ENCODE results near the gene MLNR.

MLNR gene

GRCh38 chr13:49213539-49213938 is 6.6 kb upstream of the MLNR start:
- Histone ChIP-seq H3K36me3 (ENCODE audit: control insufficient read depth, insufficient read depth, low read length) (0 out of 2 replicates have a peak, but pooled peaks cover 7% of the 10 kb centered on the region), H3K27me3 (ENCODE audit: control insufficient read depth, insufficient read depth, low read length) (peaks cover 27% of the 10 kb centered on the region), H3K4me3 (ENCODE audit: low read depth, low read length) (no peak overlapping the region), H3K4me1 (ENCODE audit: control insufficient read depth, insufficient read depth, low read length) (peaks cover 14% of the 10 kb centered on the region; the same call in 1 of the 2 replicates), H3K9me3 (ENCODE audit: control insufficient read depth, insufficient read depth, low read length) (no peaks in the 10 kb centered on the region), H3K9ac (ENCODE audit: low read depth, low read length) (no peak overlapping the region), H3K27ac (ENCODE audit: low read depth, low read length) (no peak overlapping the region)

GRCh38 chr13:49213997-49214916 is 5.9 kb upstream of the MLNR start:
- Histone ChIP-seq H3K4me1 (ENCODE audit: control insufficient read depth, insufficient read depth, low read length) (peaks cover 18% of the 10 kb centered on the region), H3K9me3 (ENCODE audit: control insufficient read depth, insufficient read depth, low read length) (no peaks in the 10 kb centered on the region), H3K27me3 (ENCODE audit: control insufficient read depth, insufficient read depth, low read length) (peaks cover 34% of the 10 kb centered on the region), H3K36me3 (ENCODE audit: control insufficient read depth, insufficient read depth, low read length) (no peaks in the 10 kb centered on the region), H3K9ac (ENCODE audit: low read depth, low read length) (no peak overlapping the region), H3K4me3 (ENCODE audit: low read depth, low read length) (no peak overlapping the region), H3K27ac (ENCODE audit: low read depth, low read length) (peak overlapping the region; percentile 21)

- peaks cover 41% of the 10 kb centered on the region for H3K27me3 ChIP-seq (ENCODE audit: control insufficient read depth, insufficient read depth, low read length)
- no peak overlapping the region for H3K9ac ChIP-seq (ENCODE audit: low read depth, low read length)
- H3K27ac ChIP-seq (ENCODE audit: low read depth, low read length): peak overlapping the region; percentile 21
- H3K9me3 ChIP-seq (ENCODE audit: control insufficient read depth, insufficient read depth, low read length): no peaks in the 10 kb centered on the region
- H3K4me3 ChIP-seq (ENCODE audit: low read depth, low read length): no peak overlapping the region
- H3K36me3 ChIP-seq (ENCODE audit: control insufficient read depth, insufficient read depth, low read length): no peaks in the 10 kb centered on the region
- peaks cover 18% of the 10 kb centered on the region for H3K4me1 ChIP-seq (ENCODE audit: control insufficient read depth, insufficient read depth, low read length)
Measured at GRCh38 chr13:49214917-49215376, 5.2 kb upstream of the MLNR start.

- H3K9ac ChIP-seq (ENCODE audit: low read depth, low read length): no peak overlapping the region
- H3K27me3 ChIP-seq (ENCODE audit: control insufficient read depth, insufficient read depth, low read length): peaks cover 55% of the 10 kb centered on the region
- no peaks in the 10 kb centered on the region for H3K9me3 ChIP-seq (ENCODE audit: control insufficient read depth, insufficient read depth, low read length)
- H3K27ac ChIP-seq (ENCODE audit: low read depth, low read length): no peak overlapping the region
- H3K4me1 ChIP-seq (ENCODE audit: control insufficient read depth, insufficient read depth, low read length): peaks cover 18% of the 10 kb centered on the region
- H3K4me3 ChIP-seq (ENCODE audit: low read depth, low read length): no peak overlapping the region
- H3K36me3 ChIP-seq (ENCODE audit: control insufficient read depth, insufficient read depth, low read length): no peaks in the 10 kb centered on the region
Measured at GRCh38 chr13:49216334-49216733, 3.8 kb upstream of the MLNR start.

GRCh38 chr13:49217962-49218492 is 2.1 kb upstream of the MLNR start:
- H3K36me3 ChIP-seq (ENCODE audit: control insufficient read depth, insufficient read depth, low read length): no peaks in the 10 kb centered on the region
- no peak overlapping the region for H3K27ac ChIP-seq (ENCODE audit: low read depth, low read length)
- no peak overlapping the region for H3K9ac ChIP-seq (ENCODE audit: low read depth, low read length)
- H3K27me3 ChIP-seq (ENCODE audit: control insufficient read depth, insufficient read depth, low read length): peaks cover 72% of the 10 kb centered on the region
- no peaks in the 10 kb centered on the region for H3K9me3 ChIP-seq (ENCODE audit: control insufficient read depth, insufficient read depth, low read length)
- H3K4me1 ChIP-seq (ENCODE audit: control insufficient read depth, insufficient read depth, low read length): peaks cover 18% of the 10 kb centered on the region
- H3K4me3 ChIP-seq (ENCODE audit: low read depth, low read length): peak overlapping the region; percentile 61

GRCh38 chr13:49218493-49219051 is 1.6 kb upstream of the MLNR start:
- Histone ChIP-seq H3K36me3 (ENCODE audit: control insufficient read depth, insufficient read depth, low read length) (no peaks in the 10 kb centered on the region), H3K27me3 (ENCODE audit: control insufficient read depth, insufficient read depth, low read length) (peaks cover 77% of the 10 kb centered on the region), H3K9ac (ENCODE audit: low read depth, low read length) (no peak overlapping the region), H3K27ac (ENCODE audit: low read depth, low read length) (no peak overlapping the region), H3K4me1 (ENCODE audit: control insufficient read depth, insufficient read depth, low read length) (peaks cover 18% of the 10 kb centered on the region), H3K9me3 (ENCODE audit: control insufficient read depth, insufficient read depth, low read length) (no peaks in the 10 kb centered on the region), H3K4me3 (ENCODE audit: low read depth, low read length) (peak overlapping the region; percentile 61)

- Histone ChIP-seq H3K27me3 (ENCODE audit: control insufficient read depth, insufficient read depth, low read length) (peaks cover 87% of the 10 kb centered on the region), H3K9ac (ENCODE audit: low read depth, low read length) (no peak overlapping the region), H3K27ac (ENCODE audit: low read depth, low read length) (no peak overlapping the region), H3K36me3 (ENCODE audit: control insufficient read depth, insufficient read depth, low read length) (no peaks in the 10 kb centered on the region), H3K4me3 (ENCODE audit: low read depth, low read length) (peak overlapping the region; percentile 55), H3K9me3 (ENCODE audit: control insufficient read depth, insufficient read depth, low read length) (no peaks in the 10 kb centered on the region), H3K4me1 (ENCODE audit: control insufficient read depth, insufficient read depth, low read length) (peaks cover 13% of the 10 kb centered on the region)
Measured at GRCh38 chr13:49219647-49220035, 497 bp upstream of the MLNR start.

- no peak overlapping the region for H3K27ac ChIP-seq (ENCODE audit: low read depth, low read length)
- peaks cover 96% of the 10 kb centered on the region for H3K27me3 ChIP-seq (ENCODE audit: control insufficient read depth, insufficient read depth, low read length)
- no peaks in the 10 kb centered on the region for H3K36me3 ChIP-seq (ENCODE audit: control insufficient read depth, insufficient read depth, low read length)
- no peaks in the 10 kb centered on the region for H3K9me3 ChIP-seq (ENCODE audit: control insufficient read depth, insufficient read depth, low read length)
- peaks cover 10% of the 10 kb centered on the region for H3K4me1 ChIP-seq (ENCODE audit: control insufficient read depth, insufficient read depth, low read length)
- H3K9ac ChIP-seq (ENCODE audit: low read depth, low read length): no peak overlapping the region
- H3K4me3 ChIP-seq (ENCODE audit: low read depth, low read length): peak overlapping the region; percentile 55
Measured at GRCh38 chr13:49220856-49221589, 885 bp downstream of the MLNR start.

- Histone ChIP-seq H3K9me3 (ENCODE audit: control insufficient read depth, insufficient read depth, low read length) (no peaks in the 10 kb centered on the region), H3K4me1 (ENCODE audit: control insufficient read depth, insufficient read depth, low read length) (peaks cover 10% of the 10 kb centered on the region), H3K27ac (ENCODE audit: low read depth, low read length) (no peak overlapping the region), H3K27me3 (ENCODE audit: control insufficient read depth, insufficient read depth, low read length) (peaks cover 90% of the 10 kb centered on the region), H3K4me3 (ENCODE audit: low read depth, low read length) (no peak overlapping the region), H3K9ac (ENCODE audit: low read depth, low read length) (no peak overlapping the region), H3K36me3 (ENCODE audit: control insufficient read depth, insufficient read depth, low read length) (no peaks in the 10 kb centered on the region)
Measured at GRCh38 chr13:49221590-49221965, 1.4 kb downstream of the MLNR start.

GRCh38 chr13:49225223-49226042 is 5.3 kb downstream of the MLNR start:
- no peaks in the 10 kb centered on the region for H3K4me1 ChIP-seq (ENCODE audit: control insufficient read depth, insufficient read depth, low read length)
- peaks cover 52% of the 10 kb centered on the region for H3K27me3 ChIP-seq (ENCODE audit: control insufficient read depth, insufficient read depth, low read length)
- no peak overlapping the region for H3K4me3 ChIP-seq (ENCODE audit: low read depth, low read length)
- no peak overlapping the region for H3K27ac ChIP-seq (ENCODE audit: low read depth, low read length)
- H3K9ac ChIP-seq (ENCODE audit: low read depth, low read length): no peak overlapping the region
- H3K36me3 ChIP-seq (ENCODE audit: control insufficient read depth, insufficient read depth, low read length): no peaks in the 10 kb centered on the region
- no peaks in the 10 kb centered on the region for H3K9me3 ChIP-seq (ENCODE audit: control insufficient read depth, insufficient read depth, low read length)

Measured in HUES48 (cell line).